Ecto neural progenitor cell (in vitro differentiated cells): ENCODE results near the gene FGFR2.

Experiments used
- DNase-seq: peaks from one replicate; pipeline ENCODE4 v3.0.0-alpha.2; 2018; ENCODE audit warnings: low spot score

Gene FGFR2

DNA sequence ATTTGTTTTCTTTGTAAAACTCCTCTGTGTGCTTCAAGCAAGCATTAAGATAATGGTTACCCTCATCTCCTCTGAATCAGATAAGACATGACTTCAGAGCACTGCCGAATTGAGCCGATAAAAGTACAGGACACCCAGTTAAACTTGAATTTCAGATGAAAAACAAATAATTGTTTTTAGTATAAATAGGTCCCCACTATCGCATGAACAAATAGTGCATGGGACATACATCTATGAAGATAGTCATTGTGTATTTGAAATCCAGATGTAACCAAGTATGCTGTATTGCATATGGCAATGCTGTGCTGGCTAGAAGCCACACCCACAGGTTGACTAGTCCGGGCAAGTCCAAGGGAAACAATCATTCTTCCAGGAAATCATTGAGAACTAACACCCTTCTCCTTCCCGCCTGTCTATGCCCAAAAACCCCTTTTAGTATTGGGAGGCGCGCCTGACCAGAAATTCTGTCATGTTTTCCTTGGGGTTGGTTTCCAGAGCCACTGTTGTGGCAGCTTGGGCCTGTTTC lies 12.6 kb upstream of the FGFR2 start:
- no peak for DNase-seq

GRCh38 chr10:121609426-121610380 lies 11.5 kb upstream of the FGFR2 start:
- DNase-seq, result no peak

DNA sequence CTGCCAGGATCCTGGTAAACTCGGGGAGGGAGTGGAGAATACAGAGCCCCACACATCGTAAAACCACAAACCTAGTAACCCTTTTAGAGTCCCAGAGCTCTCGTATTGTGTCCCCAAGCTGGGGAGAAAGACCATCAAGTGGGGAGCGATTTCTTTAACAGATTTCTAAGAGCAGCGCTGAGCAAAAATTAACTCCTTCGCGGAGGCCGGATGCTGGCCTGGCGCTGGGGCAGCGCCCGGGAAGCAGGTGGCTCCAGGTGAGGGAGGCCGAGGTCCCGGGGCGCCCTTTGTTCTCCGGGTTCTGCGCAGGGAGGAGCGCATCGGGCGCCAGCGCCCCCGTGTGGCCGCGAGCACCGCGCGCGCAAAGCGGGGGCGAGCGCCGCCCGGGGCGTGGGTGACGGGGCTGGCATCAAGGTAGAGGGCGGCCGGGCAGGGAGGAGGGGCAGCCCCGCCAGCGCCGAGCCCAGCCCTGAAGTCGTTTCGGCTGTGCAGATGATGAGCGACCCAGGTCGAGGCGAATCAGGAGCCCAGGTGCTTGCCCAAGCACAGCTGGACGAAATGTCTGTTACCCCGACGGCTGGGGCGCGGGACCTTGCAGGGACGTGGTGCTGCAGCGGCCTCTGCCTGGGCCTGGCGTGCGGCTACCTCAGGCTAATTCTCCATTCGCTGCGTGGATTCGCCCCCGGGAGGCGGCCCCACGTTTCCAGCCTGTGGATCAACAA lies 10.4 kb upstream of the FGFR2 start:
- DNase-seq, result peak; percentile 79

GRCh38 chr10:121607310-121608055 lies 9.2 kb upstream of the FGFR2 start:
- no peak for DNase-seq

GRCh38 chr10:121605708-121606107 lies 7.5 kb upstream of the FGFR2 start:
- no peak for DNase-seq

- DNase-seq, result no peak
Measured at GRCh38 chr10:121601458-121601857, 3.2 kb upstream of the FGFR2 start.

- DNase-seq, result no peak
Measured at GRCh38 chr10:121600611-121601010, 2.4 kb upstream of the FGFR2 start.

DNA sequence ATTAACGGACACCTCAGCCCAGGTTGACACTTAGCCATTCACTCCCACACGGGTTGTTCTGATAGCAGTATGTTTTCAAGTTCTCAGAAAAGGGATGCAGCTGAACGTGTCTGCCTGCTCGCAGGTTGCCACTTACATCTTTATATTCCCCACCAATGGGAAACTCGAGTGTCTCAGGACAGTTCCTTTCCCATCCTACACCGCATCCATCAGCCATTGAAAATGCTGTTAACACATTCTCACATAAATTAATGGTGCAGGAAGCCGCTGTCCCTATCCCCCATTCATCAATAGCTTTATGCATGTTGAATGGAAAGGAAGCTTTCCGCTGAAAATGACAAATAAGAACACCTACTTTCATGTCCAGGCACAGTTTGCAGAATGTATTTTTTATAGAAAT lies 1.7 kb upstream of the FGFR2 start:
- DNase-seq, result no peak

DNA sequence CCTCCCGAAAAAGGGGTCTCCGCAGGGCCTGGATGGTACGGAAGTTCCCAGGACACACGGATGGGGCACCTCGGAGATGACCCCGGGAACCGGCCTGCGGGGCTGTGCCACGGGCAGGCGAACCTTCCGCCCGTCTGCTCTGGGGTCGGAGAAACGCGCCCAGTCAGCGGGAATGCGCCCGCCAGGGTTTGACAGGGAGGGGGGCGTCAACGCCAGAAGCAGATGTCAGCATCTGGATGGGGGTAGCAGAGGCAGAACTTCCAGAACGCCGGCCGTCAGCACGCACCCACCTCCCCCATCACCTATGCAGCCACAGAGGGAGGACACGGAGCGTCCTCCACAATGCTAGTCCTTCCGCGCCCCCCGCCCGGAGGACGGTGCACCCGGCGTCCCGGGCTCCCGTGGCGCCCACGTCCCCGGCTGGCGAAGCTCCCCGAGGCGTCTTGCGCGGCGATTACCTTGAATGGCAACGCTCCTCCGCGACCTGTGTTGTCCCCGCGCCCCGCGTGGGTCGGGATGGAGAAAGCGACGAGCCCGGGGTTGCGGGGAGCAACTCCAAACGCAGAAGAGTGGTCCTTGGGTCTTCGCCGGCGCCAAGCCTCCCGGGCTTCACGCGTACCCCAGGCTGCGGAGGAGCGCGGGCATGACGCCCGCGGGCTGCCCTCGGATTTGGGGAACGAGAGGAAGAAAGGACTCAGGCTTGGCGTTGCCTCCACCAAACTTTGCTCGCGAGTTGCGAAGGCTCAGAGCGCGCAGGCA lies 561 bp downstream of the FGFR2 start:
- DNase-seq, result peak; percentile 68

GRCh38 chr10:121596689-121597503 lies 1.3 kb downstream of the FGFR2 start:
- peak; percentile 65 for DNase-seq

DNA sequence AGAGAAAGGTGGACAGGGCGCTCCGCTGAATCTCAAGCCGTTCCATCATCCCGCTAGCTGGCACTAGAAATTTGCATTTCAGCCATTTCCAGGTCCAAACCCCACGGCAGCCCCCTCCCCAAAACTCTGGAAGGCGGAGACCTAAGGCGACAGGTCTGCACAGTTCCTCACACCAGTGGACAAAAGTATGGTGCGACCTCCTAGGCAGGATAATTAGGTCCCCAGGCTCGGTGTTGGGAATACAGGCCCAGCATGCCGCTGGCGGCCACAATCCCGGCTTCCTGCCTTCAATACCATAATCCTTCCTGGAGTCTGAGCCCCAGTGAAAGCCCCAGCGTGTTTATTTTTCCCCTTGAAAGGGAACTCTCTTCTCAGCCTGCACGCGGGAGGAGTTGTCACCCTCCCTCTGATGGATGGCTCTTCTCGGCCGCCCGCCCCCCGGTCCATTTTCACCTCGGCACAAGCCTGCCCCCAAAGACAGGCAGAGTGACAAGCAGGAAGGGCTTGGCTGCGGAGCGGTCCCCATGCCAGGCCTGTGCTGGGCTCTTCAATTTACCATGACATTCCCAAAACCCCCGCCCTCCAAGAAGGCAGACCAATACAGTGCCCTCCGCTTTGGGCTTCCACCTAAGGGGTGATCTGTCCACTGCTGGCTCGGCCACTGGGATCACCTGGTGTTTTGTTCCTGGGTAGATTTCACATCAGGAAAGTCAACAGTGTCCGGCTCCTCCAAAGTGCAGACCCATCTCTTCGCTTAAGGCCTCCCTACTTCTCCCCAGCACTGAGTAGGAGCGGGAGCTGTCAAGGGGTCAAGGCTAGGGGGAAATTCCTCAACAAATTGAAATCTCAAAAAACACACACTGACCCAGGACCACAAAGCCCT lies 2.2 kb downstream of the FGFR2 start:
- peak; percentile 78 for DNase-seq

- DNase-seq, result no peak
Measured at GRCh38 chr10:121595351-121595805, 2.9 kb downstream of the FGFR2 start.

GRCh38 chr10:121594623-121595350 lies 3.5 kb downstream of the FGFR2 start:
- no peak for DNase-seq

DNA sequence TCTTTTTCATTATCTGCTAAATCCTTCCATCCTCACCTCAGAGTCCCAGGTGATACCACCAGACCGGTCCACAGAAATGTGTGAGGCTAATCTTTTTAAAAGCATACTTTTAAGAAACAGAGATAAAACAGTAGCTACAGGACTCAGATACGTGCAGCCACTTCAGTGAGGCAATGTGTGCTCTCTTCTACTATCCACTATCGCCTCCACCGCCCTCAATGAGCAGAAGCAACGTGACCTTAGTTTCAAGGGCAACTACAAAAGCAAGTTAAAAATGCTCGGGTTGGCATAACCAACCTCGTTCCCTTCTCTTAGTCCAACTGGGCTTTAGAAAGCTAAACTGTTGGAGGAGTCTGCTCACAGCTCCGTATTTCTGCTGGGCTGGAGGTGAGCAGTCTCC lies 4.2 kb downstream of the FGFR2 start:
- no peak for DNase-seq

- no peak for DNase-seq
Measured at GRCh38 chr10:121593281-121594075, 4.8 kb downstream of the FGFR2 start.

- no peak for DNase-seq
Measured at GRCh38 chr10:121592155-121592890, 5.9 kb downstream of the FGFR2 start.

DNA sequence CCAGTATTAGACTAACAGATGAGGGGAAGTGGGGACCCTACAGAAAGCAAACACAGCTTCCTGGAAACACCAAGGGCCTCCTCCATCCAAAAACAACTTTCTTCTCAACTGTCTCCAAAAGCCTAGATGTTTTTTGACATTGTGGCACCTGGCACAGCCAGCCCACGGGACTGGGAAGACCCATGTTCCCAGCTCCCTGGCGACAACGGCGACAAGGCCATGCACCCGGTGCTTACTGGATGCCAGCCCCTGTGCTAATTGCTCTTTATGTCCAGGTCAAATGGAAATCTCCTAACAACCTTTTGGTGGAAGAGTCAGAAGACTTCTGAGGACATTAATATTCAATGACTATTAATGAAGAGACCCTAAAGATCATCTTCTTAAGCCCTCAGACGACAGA lies 7.1 kb downstream of the FGFR2 start:
- no peak for DNase-seq
